HCT116 (cell line): Measurements from ENCODE around the gene FBRS.

Source experiments
- CTCF ChIP-seq, 3 experiments: fragments of 200-600 bp in 1 of 3; sonication (generic) in 1 of 3; IDR thresholded peaks in 2 of 3; conservative IDR thresholded peaks in 1 of 3; 2 replicates each; pipeline ENCODE4 v1.5.1; 2012 to 2017; ENCODE audit warnings: low read depth in 2 of 3, low read length in 2 of 3, antibody characterized with exemption in 1 of 3, borderline replicate concordance in 1 of 3, control low read depth in 1 of 3, mild to moderate bottlenecking in 1 of 3, mixed read lengths in 1 of 3, mixed run types in 1 of 3, moderate library complexity in 1 of 3; ENCODE audit not compliant: insufficient read depth in 1 of 3
- EGR1 ChIP-seq: IDR thresholded peaks from 2 replicates; pipeline ENCODE4 v1.6.1; 2012; ENCODE audit warnings: low read depth
- EZH2 ChIP-seq: fragments of 200-600 bp; sonication (generic); IDR thresholded peaks from 2 replicates; pipeline ENCODE4 v1.6.1; 2017; ENCODE audit warnings: antibody characterized with exemption, mixed run types
- EZH2phosphoT487 ChIP-seq: fragments of 200-600 bp; IDR thresholded peaks from 2 replicates; pipeline ENCODE4 v1.6.1; 2018; ENCODE audit warnings: antibody characterized with exemption, borderline replicate concordance
- POLR2A ChIP-seq: IDR thresholded peaks from 2 replicates; pipeline ENCODE4 v1.7.0; 2011; ENCODE audit warnings: borderline replicate concordance; ENCODE audit not compliant: insufficient read depth, insufficient read length; ENCODE audit errors: extremely low read depth
- POLR2AphosphoS5 ChIP-seq: IDR thresholded peaks from 2 replicates; pipeline ENCODE4 v1.6.1; 2011; ENCODE audit warnings: mild to moderate bottlenecking, low read depth, low read length, moderate library complexity
- RAD21 ChIP-seq: IDR thresholded peaks from 2 replicates; pipeline ENCODE4 v1.6.1; 2012; ENCODE audit warnings: low read depth, mild to moderate bottlenecking
- REST ChIP-seq: IDR thresholded peaks from 2 replicates; pipeline ENCODE4 v1.6.1; 2012; ENCODE audit warnings: low read depth
- SP1 ChIP-seq: IDR thresholded peaks from 2 replicates; pipeline ENCODE4 v1.6.1; 2012; ENCODE audit warnings: low read depth
- TCF7L2 ChIP-seq: IDR thresholded peaks from 2 replicates; pipeline ENCODE4 v1.7.0; 2011; ENCODE audit warnings: borderline replicate concordance, inconsistent platforms; ENCODE audit not compliant: insufficient read depth, insufficient read length; ENCODE audit errors: extremely low read depth
- ZBTB33 ChIP-seq: IDR thresholded peaks from 2 replicates; pipeline ENCODE4 v1.6.1; 2011; ENCODE audit warnings: mild to moderate bottlenecking, low read length, moderate library complexity; ENCODE audit not compliant: insufficient replicate concordance; ENCODE audit errors: extremely low read depth
- ZNF274 ChIP-seq: fragments of 200-500 bp; sonication (Bioruptor generic); IDR thresholded peaks from 2 replicates; pipeline ENCODE4 v1.6.1; 2014; ENCODE audit warnings: mild to moderate bottlenecking, low read depth, low read length, inconsistent platforms

GRCh38 chr16:30665830-30666190 is 7.6 kb downstream of the FBRS start:
- TF ChIP-seq CTCF (IDR thresholded peaks at IDR 0.05 in 2 of 3, conservative IDR thresholded peaks at IDR 0.05 in 1 of 3; ENCODE audit: borderline replicate concordance in 1 of 3, insufficient read depth in 1 of 3, low read depth in 2 of 3, low read length in 2 of 3) = no peak
- TF ChIP-seq EZH2 = no peak
- no peak for TF ChIP-seq SP1
- no peak for TF ChIP-seq EZH2phosphoT487
- TF ChIP-seq RAD21 = no peak
- TF ChIP-seq REST = no peak
- no peak for TF ChIP-seq POLR2A
- no peak for TF ChIP-seq EGR1
- TF ChIP-seq POLR2AphosphoS5 = no peak
- TF ChIP-seq ZNF274 = no peak
- no peak for TF ChIP-seq TCF7L2
- no peak for TF ChIP-seq ZBTB33
